Stimulated activated CD8-positive, alpha-beta memory T cell treated with anti-CD3 and anti-CD28 coated beads, Interleukin-15, amount 100 ng/mL, for 48 hours (primary cell): ENCODE measurements around the gene CRAMP1.
"Not testable (repeated sequence)": the region's sequence is repeated elsewhere in the genome, so short reads cannot be mapped to it uniquely, and the experiment has no call there.

Source experiments
- DNase-seq, 2 donors: peaks; one replicate each; pipeline ENCODE4 v3.0.0-alpha.2; 2020; ENCODE audit warnings: low read depth in 2 of 2

CRAMP1 gene

DNA sequence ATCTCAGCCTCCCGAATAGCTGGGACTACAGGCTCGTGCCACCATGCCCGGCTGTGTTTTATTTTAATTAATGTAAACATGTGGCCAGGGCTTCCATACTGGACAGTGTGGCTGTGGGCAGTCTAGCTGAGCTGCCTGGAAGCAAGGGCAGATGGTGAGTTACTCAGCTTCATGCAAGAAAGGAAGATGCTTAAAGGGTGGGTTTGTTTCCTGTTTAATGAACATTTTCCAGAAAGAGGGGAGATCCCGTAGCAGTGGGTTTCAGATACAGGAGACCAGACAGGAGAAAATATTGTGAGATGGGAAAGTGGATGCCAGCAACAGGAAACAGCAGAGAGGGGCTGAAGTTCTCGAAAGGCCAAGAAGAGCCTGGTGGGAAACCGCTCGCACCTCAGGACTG is 101.2 kb downstream of the CRAMP1 start:
- DNase-seq: no peak

DNA sequence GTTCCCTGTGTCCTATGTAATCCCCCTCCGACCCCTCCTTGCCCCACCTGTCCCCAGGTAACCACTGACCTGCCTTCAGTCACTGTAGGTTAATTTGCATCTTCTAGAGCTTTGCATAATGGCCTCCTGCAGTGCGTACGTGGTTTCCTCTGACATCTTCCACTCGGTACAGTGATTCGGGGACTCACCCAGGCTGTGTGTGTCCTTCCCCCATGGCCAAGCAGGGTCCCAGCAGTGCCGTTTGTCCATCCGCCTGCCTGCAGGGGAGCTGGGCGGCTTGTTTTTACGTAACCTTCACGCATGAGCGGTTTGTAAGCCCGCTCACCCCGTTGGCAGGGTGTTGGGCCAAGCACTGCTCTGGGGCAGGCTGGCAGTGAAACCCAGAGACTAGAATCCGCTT is 101.8 kb downstream of the CRAMP1 start:
- no peak for DNase-seq

DNA sequence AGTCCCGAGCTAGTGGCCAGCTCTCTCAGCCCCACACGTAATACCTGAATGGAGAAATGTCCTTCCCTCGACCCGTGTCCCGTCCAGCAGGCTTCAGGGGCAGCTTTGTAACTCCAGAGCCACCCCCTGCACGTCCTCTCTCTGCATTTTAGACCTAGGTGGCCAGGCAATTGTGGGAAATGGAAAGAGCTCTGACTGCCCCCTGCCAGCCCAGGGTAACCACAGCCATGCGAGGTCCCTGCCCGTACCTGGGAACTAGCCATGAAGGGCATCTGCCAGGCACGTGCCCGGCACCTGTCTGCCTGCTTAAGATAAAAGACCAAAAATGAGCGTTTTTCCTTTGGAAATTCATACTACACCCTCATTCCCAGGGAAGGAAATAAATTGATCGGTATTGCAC is 103.1 kb downstream of the CRAMP1 start:
- DNase-seq: no peak

DNA sequence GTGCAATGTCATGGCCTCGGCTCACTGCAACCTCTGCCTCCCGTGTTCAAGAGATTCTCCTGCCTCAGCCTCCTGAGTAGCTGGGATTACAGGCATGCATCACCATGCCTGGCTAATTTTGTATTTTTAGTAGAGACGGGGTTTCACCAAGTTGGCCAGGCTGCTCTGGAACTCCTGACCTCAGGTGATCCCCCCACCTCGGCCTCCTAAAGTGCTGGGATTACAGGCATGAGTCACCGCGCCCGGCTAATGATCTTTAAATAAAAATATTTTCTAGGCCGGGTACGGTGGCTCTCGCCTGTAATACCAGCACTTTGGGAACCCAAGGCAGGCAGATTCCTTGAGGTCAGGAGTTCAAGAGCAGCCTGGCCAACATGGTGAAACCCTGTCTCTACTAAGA is 106.1 kb downstream of the CRAMP1 start:
- not testable (repeated sequence) for DNase-seq

DNA sequence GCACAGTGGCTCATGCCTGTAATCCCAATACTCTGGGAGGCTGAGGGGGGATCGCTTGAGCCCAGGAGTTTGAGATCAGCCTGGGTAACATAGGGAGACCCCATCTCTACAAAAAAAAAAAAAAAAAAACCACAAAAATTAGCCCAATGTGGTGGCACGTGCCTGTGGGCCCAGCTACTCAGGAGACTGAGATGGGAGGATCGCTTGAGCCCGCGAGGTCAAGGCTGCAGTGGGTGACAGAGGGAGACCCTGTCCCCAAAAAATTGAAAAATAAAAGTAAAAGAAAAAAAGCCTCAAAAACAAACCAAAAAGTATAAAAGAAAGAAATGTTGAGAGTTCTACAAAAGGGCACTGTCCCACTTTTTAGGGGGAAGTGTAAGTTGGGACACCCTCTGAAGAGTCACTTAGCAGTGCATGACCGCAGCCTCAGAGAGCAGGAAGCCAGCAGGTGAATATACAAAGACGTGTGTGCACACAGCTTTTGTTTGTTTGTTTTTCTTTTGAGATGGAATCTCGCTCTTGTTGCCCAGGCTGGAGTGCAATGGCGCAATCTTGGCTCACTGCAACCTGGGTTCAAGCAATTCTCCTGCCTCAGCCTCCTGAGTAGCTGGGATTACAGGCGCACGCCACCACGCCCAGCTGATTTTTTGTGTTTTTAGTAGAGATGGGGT is 107.5 kb downstream of the CRAMP1 start:
- not testable (repeated sequence) for DNase-seq

DNA sequence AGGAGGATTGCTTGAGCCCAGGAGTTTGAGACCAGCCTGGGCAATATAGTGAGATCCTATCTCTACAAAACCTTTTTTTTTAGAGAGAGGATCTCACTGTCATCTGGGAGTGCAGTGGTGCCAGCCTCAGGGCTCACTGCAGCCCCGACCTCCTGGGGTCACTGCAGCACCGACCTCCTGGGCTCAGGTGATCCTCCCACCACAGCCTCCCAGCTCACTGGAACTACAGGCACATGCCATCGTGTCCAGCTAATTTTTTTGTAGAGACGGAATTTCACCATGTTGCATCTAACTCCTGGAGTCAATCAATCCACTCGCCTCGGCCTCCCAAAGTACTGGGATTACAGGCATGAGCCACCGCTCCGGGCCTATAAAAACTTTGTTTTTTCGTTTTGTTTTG is 109.2 kb downstream of the CRAMP1 start:
- no peak for DNase-seq

DNA sequence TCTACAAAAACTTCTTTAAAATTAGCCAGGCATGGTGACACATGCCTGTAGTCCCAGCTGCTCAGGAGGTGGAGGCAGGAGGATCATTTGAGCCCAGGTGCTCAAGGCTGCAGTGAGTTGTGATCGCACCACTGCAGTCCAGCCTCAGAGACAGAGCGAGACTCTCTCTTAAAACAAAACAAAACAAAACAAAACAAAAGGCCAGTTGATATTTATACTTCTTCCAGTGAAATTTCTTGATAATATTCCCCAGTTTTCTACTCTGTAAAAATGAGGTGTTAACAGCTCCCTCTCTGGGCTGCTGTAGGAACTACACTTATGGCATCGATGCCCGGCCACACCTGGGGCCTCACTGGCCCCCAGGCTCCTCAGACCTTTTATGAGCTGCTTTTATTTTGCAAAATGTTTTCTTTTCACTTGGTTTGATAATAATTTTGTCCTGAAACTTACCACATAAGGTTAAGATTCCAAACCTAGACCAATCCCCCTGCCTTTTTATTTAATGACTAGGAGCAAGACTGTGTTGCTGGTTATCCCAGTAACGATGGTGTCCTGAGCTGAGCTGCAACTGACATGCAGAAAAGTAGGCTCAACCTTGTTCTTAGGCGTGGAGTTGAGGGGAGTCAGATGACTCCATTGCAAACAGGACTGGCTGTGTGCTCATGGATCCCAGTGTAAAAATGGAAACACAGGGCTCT is 111.4 kb downstream of the CRAMP1 start:
- DNase-seq: no peak

DNA sequence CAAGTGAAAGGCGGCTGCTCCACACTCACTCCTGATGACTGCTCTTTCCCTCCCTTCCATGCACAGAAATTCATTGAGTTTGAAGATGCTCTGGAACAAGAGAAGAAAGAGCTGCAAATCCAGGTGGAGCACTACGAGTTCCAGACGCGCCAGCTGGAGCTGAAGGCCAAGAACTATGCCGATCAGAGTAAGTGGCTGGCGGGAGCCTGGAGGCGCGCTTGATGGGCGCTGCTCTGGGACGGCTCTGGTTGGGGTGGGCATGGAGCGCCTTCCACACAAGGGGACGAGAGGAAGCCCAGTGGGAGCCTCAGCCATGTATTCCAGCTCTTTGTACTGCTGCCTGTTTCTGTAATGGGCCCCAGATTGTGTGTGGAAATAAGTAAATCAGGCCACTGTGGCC is 112.3 kb downstream of the CRAMP1 start:
- no peak for DNase-seq

DNA sequence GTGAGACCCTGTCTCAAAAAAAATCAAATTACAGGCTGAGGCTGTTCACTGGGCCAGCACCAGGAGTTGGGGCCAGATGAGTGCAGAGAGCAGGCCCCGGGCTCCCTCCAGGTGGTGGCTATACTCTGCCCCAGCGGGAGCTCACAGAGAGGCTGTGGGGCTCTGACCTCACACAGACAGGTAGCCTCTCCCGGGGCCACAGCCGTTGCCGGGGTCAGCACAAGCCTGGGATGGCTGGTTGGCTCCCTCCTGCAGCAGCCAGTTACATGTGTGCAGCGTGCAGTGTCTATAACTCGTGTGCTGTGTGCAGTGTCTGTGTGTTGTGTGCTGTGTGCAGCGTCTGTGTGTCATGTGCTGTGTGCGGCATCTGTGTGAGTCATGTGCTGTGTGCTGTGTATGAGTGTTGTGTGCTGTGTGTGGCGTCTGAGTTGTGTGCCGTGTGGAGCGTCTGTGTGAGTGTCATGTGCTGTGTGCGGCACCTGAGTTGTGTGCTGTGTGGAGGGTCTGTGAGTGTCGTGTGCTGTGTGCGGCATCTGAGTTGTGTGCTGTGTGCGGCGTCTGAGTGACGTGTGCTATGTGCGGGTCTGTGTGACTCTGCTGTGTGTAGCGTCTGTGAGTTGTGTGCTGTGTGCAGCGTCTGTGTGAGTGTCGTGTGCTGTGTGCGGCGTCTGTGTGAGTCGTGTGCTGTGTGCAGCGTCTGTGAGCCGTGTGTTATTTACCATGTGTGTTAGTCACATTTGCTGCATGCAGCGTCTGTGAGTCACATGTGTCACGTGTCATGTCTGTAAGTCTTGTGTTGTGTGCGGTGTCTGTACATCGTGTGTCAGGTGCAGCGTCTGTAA is 114.7 kb downstream of the CRAMP1 start:
- DNase-seq: no peak
